Astrocyte (in vitro differentiated cells and primary cell): Measurements from ENCODE around the gene MED13. TPM values are rescaled to one million over a fixed set of nuclear protein-coding genes. Genes with fewer than 3 reads are reported as not detected.

ENCODE experiments used
- DNase-seq: peaks from one replicate; pipeline ENCODE4 v3.0.0-alpha.2; 2010; ENCODE audit warnings: low read depth
- FAIRE-seq: peaks from 2 replicates; lab custom pipeline; 2011; peaks lifted over from hg19 to GRCh38; lab: Jason Lieb, UNC
- H2AFZ ChIP-seq: 2 replicates; pipeline ENCODE4 v1.6.0; 2012; ENCODE audit warnings: low read depth, low read length, inconsistent platforms
- H3K27ac ChIP-seq: 2 replicates; pipeline ENCODE4 v1.5.1; 2011; ENCODE audit warnings: low read depth, low read length, inconsistent platforms
- H3K27me3 ChIP-seq: 2 replicates; pipeline ENCODE4 v1.6.0; 2011; ENCODE audit warnings: low read length, inconsistent platforms; ENCODE audit not compliant: insufficient read depth
- H3K36me3 ChIP-seq: 2 replicates; pipeline ENCODE4 v1.5.1; 2011; ENCODE audit warnings: low read length, inconsistent platforms; ENCODE audit not compliant: insufficient read depth
- H3K4me1 ChIP-seq: 2 replicates; pipeline ENCODE4 v1.5.1; 2011; ENCODE audit warnings: low read length, inconsistent platforms; ENCODE audit not compliant: insufficient read depth
- H3K4me2 ChIP-seq: 2 replicates; pipeline ENCODE4 v1.6.0; 2012; ENCODE audit warnings: low read length, inconsistent platforms
- H3K4me3 ChIP-seq: 2 replicates; pipeline ENCODE4 v1.5.1; 2011; ENCODE audit warnings: low read depth, mild to moderate bottlenecking, low read length, inconsistent platforms; ENCODE audit not compliant: insufficient read depth
- H3K79me2 ChIP-seq: 2 replicates; pipeline ENCODE4 v1.6.0; 2012; ENCODE audit warnings: mild to moderate bottlenecking, low read length, inconsistent platforms; ENCODE audit not compliant: insufficient read depth
- H3K9ac ChIP-seq: 2 replicates; pipeline ENCODE4 v1.6.0; 2012; ENCODE audit warnings: mild to moderate bottlenecking, low read length, inconsistent platforms
- H3K9me3 ChIP-seq: 2 replicates; pipeline ENCODE4 v1.5.1; 2012; ENCODE audit warnings: low read depth, mild to moderate bottlenecking, low read length, inconsistent platforms; ENCODE audit not compliant: insufficient read depth
- H4K20me1 ChIP-seq: 2 replicates; pipeline ENCODE4 v1.6.0; 2012; ENCODE audit warnings: low read length, inconsistent platforms; ENCODE audit not compliant: insufficient read depth
- H3K27ac Mint-ChIP-seq: one replicate; pipeline ENCODE4 v1.8.0; 2021; ENCODE audit warnings: mild to moderate bottlenecking, mixed read lengths; ENCODE audit not compliant: unreplicated experiment
- H3K27me3 Mint-ChIP-seq: one replicate; pipeline ENCODE4 v1.8.0; 2021; ENCODE audit warnings: low read depth, mixed read lengths; ENCODE audit not compliant: unreplicated experiment
- H3K36me3 Mint-ChIP-seq: one replicate; pipeline ENCODE4 v1.8.0; 2021; ENCODE audit warnings: low read depth, mixed read lengths; ENCODE audit not compliant: unreplicated experiment
- H3K4me1 Mint-ChIP-seq: one replicate; pipeline ENCODE4 v1.8.0; 2021; ENCODE audit warnings: low read depth, mixed read lengths; ENCODE audit not compliant: unreplicated experiment
- H3K4me3 Mint-ChIP-seq: one replicate; pipeline ENCODE4 v1.8.0; 2021; ENCODE audit warnings: mild to moderate bottlenecking, moderate library complexity, mixed read lengths; ENCODE audit not compliant: unreplicated experiment
- H3K9me3 Mint-ChIP-seq: one replicate; pipeline ENCODE4 v1.8.0; 2021; ENCODE audit warnings: mild to moderate bottlenecking, mixed read lengths; ENCODE audit not compliant: unreplicated experiment
- EZH2 ChIP-seq: IDR thresholded peaks from 2 replicates; pipeline ENCODE4 v1.6.1; 2012; ENCODE audit warnings: mild to moderate bottlenecking, low read length, inconsistent platforms; ENCODE audit not compliant: insufficient read depth
- total RNA-seq: library from RNA; stranded (reverse); gene quantifications from 2 replicates; pipeline ENCODE4 v1.2.1, GENCODE V29; 2021
- TF ChIP-seq, protein P1 (sequence below): IDR thresholded peaks from 2 replicates; pipeline ENCODE4 v1.5.1; 2011; ENCODE audit warnings: low read depth, mild to moderate bottlenecking, inconsistent platforms, low read length, moderate library complexity; ENCODE audit not compliant: insufficient read depth

The MED13 gene
- total RNA-seq, 1 donor from 2014 or later, result 55.0 TPM

DNA sequence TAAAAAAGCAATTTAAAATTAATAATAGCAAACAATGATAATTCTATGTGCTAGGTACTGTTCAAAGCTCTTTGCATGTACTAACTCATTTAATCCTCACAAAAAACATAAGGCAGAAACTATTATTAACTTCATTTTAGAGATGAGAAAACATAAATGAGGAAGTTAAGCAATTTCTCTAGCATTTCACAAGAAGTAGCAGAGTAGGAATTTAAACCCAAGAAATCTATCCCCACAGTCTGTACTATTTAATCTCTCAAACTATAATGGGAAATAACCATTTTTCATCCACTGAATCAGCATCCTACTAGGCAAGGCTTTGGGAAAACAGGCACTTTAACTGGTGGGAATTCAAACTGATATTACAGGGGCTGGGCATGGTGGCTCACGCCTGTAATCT, 95.0 kb downstream of the MED13 start:
- Histone ChIP-seq H3K4me3 (no peak overlapping the region), H3K79me2 (peaks cover 34% of the 10 kb centered on the region), H3K36me3 (peaks cover 42% of the 10 kb centered on the region), H3K4me2 (no peak overlapping the region), H3K9ac (no peak overlapping the region), H3K4me1 (no peaks in the 10 kb centered on the region), H3K27ac (no peak overlapping the region), H3K27me3 (no peaks in the 10 kb centered on the region), H3K9me3 (no peaks in the 10 kb centered on the region), H2AFZ (no peak overlapping the region), H4K20me1 (peaks cover 12% of the 10 kb centered on the region)
- H3K4me3 Mint-ChIP-seq, result no peak overlapping the region
- DNase-seq (no peak), FAIRE-seq (no peak)
- no peak overlapping the region for H3K27ac Mint-ChIP-seq
- H3K4me1 Mint-ChIP-seq, result no peaks in the 10 kb centered on the region
- H3K27me3 Mint-ChIP-seq, result no peaks in the 10 kb centered on the region
- H3K36me3 Mint-ChIP-seq, result peaks cover 8% of the 10 kb centered on the region
- no peaks in the 10 kb centered on the region for H3K9me3 Mint-ChIP-seq
- no peak for TF ChIP-seq EZH2
- TF ChIP-seq, protein P1, sequence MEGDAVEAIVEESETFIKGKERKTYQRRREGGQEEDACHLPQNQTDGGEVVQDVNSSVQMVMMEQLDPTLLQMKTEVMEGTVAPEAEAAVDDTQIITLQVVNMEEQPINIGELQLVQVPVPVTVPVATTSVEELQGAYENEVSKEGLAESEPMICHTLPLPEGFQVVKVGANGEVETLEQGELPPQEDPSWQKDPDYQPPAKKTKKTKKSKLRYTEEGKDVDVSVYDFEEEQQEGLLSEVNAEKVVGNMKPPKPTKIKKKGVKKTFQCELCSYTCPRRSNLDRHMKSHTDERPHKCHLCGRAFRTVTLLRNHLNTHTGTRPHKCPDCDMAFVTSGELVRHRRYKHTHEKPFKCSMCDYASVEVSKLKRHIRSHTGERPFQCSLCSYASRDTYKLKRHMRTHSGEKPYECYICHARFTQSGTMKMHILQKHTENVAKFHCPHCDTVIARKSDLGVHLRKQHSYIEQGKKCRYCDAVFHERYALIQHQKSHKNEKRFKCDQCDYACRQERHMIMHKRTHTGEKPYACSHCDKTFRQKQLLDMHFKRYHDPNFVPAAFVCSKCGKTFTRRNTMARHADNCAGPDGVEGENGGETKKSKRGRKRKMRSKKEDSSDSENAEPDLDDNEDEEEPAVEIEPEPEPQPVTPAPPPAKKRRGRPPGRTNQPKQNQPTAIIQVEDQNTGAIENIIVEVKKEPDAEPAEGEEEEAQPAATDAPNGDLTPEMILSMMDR, result no peak

DNA sequence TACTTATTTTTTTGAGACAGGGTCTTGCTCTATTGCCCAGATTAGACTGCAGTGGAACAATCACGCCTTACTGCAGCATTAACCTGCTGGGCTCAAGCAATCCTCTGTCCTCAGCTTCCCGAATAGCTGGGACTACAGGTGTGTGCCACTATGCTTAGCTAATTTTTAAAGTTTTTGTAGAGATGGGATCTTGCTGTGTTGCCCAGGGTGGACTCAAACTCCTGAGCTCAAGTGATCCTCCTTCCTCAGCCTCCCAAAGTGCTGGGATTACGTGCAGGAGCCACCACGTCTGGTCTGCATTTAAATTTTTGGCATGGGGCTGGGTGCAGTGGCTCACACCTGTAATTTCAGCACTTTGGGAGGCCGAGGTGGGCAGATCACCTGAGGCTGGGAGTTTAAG, 96.3 kb downstream of the MED13 start:
- no peaks in the 10 kb centered on the region for H3K9me3 Mint-ChIP-seq
- H3K36me3 Mint-ChIP-seq, result peaks cover 2% of the 10 kb centered on the region
- H2AFZ ChIP-seq, result no peak overlapping the region
- H3K4me1 ChIP-seq, result no peaks in the 10 kb centered on the region
- H3K36me3 ChIP-seq, result peaks cover 53% of the 10 kb centered on the region
- H4K20me1 ChIP-seq, result peaks cover 7% of the 10 kb centered on the region
- no peak overlapping the region for H3K9ac ChIP-seq
- DNase-seq (no peak), FAIRE-seq (no peak)
- no peaks in the 10 kb centered on the region for H3K9me3 ChIP-seq
- H3K79me2 ChIP-seq, result peaks cover 21% of the 10 kb centered on the region
- no peak overlapping the region for H3K4me2 ChIP-seq
- H3K4me3 Mint-ChIP-seq, result no peak overlapping the region
- H3K4me3 ChIP-seq, result no peak overlapping the region
- H3K27me3 ChIP-seq, result no peaks in the 10 kb centered on the region
- H3K27ac ChIP-seq, result no peak overlapping the region
- no peak overlapping the region for H3K27ac Mint-ChIP-seq
- no peaks in the 10 kb centered on the region for H3K27me3 Mint-ChIP-seq
- no peaks in the 10 kb centered on the region for H3K4me1 Mint-ChIP-seq
- no peak for TF ChIP-seq EZH2
- TF ChIP-seq, protein P1, result no peak

DNA sequence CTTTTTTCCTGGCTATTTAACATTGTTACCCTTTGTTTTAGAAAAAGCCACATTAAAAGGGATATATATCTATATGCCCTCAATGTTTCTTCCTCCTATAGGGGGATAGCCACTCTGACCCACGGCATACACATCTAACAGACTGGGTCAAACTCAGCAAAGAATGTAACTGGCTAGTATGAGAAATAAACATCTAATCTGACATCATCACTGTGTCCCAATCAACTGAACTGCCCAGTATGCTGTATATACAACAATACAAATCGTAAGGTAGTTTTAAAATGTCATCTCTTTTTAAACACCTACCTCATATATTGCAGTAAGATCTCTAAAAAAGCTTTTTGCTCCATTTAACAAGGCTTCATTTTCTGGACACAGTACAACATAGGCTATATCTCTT, 97.3 kb downstream of the MED13 start:
- H3K27ac Mint-ChIP-seq, result no peak overlapping the region
- Histone ChIP-seq H4K20me1 (peaks cover 6% of the 10 kb centered on the region), H3K4me2 (no peak overlapping the region), H3K27ac (no peak overlapping the region), H3K36me3 (peaks cover 61% of the 10 kb centered on the region), H3K9me3 (no peaks in the 10 kb centered on the region), H3K79me2 (peaks cover 12% of the 10 kb centered on the region), H3K9ac (no peak overlapping the region), H2AFZ (no peak overlapping the region), H3K27me3 (no peaks in the 10 kb centered on the region), H3K4me3 (no peak overlapping the region), H3K4me1 (no peaks in the 10 kb centered on the region)
- DNase-seq (no peak), FAIRE-seq (no peak)
- H3K4me1 Mint-ChIP-seq, result no peaks in the 10 kb centered on the region
- no peaks in the 10 kb centered on the region for H3K27me3 Mint-ChIP-seq
- peaks cover 2% of the 10 kb centered on the region for H3K36me3 Mint-ChIP-seq
- TF ChIP-seq, protein P1, result no peak
- no peak for TF ChIP-seq EZH2
- no peak overlapping the region for H3K4me3 Mint-ChIP-seq
- H3K9me3 Mint-ChIP-seq, result no peaks in the 10 kb centered on the region
